ENCODE measurements around the gene EHMT1. TPM values are rescaled to one million over a fixed set of nuclear protein-coding genes. Genes with fewer than 3 reads are reported as not detected.

EHMT1 gene
- total and polyA plus RNA-seq, 2 donors (not counting 1 experiment from before 2014, with no cell fraction given): 101 to 394 TPM

GRCh38 chr9:137588311-137588710 lies 30.5 kb upstream of the EHMT1 start:
- ATAC-seq (ENCODE audit: low read depth): no peak
- no peak for TF ChIP-seq CTCF (IDR thresholded peaks at IDR 0.05)
- TF ChIP-seq EZH2 (IDR thresholded peaks at IDR 0.05; ENCODE audit: borderline replicate concordance, insufficient read depth, low read depth, low read length, poor library complexity, severe bottlenecking): no peak
- Histone ChIP-seq H3K4me3 (ENCODE audit: control extremely low read depth in 1 of 5, extremely low read depth in 1 of 5, insufficient read depth in 1 of 5, low read depth in 2 of 5, low read length in 4 of 5) (no peak overlapping the region), H3K4me2 (replicated peaks; ENCODE audit: low read depth, low read length, poor library complexity, severe bottlenecking) (no peak overlapping the region), H3K79me2 (ENCODE audit: control insufficient read depth, insufficient read depth, low read length) (peaks cover 13% of the 10 kb centered on the region), H3K9ac (ENCODE audit: low read length) (no peak overlapping the region), H3K27ac (ENCODE audit: low read length in 2 of 2) (no peak overlapping the region), H2AFZ (ENCODE audit: insufficient read depth, low read depth, low read length, poor library complexity, severe bottlenecking) (no peak overlapping the region), H3K36me3 (replicated peaks in 1 of 2; ENCODE audit: control extremely low read depth in 1 of 2, control insufficient read depth in 1 of 2, extremely low read depth in 1 of 2, insufficient read depth in 2 of 2, low read length in 1 of 2) (peaks cover 0 to 36% of the 10 kb centered on the region in 2 experiments), H3K9me3 (ENCODE audit: control extremely low read depth in 1 of 3, control insufficient read depth in 2 of 3, insufficient read depth in 1 of 3, low read length in 2 of 3) (no peaks in the 10 kb centered on the region), H3K4me1 (ENCODE audit: control insufficient read depth in 2 of 2, insufficient read depth in 2 of 2, low read length in 2 of 2) (peaks cover 9 to 15% of the 10 kb centered on the region in 2 donors), H3K27me3 (replicated peaks in 1 of 4; ENCODE audit: control extremely low read depth in 1 of 4, control insufficient read depth in 3 of 4, insufficient read depth in 4 of 4, low read length in 3 of 4) (no peaks in the 10 kb centered on the region), H4K20me1 (ENCODE audit: control insufficient read depth, insufficient read depth, low read length, poor library complexity, severe bottlenecking) (peaks cover 5% of the 10 kb centered on the region)
- DNase-seq: no peak
- Mint-ChIP-seq H3K27ac (peak overlapping the region; percentile 20), H3K9me3 (ENCODE audit: insufficient read depth) (no peaks in the 10 kb centered on the region), H3K4me3 (peak overlapping the region; percentile 85), H3K4me1 (peaks cover 12% of the 10 kb centered on the region), H3K27me3 (no peaks in the 10 kb centered on the region)
- POLR2A ChIA-PET: interaction anchor here (0.6 kb wide), 1 partner anchor 66 kb away, joined by 3 read pairs; no protein-coding TSS in a partner anchor
- CTCF ChIA-PET: interaction anchor here (0.5 to 2.0 kb wide), 5 partner anchors 9 to 85 kb away, joined by 3 to 13 read pairs (median 5); partner anchors contain the start of gene DPH7
- over 99% methylated on average over 6 of the region's 13 CpGs for WGBS (ENCODE audit: insufficient coverage)
- intact Hi-C loops (cut with micrococcal nuclease): no loop called here

GRCh38 chr9:137588891-137589290 lies 29.9 kb upstream of the EHMT1 start:
- Histone ChIP-seq H4K20me1 (ENCODE audit: control insufficient read depth, insufficient read depth, low read length, poor library complexity, severe bottlenecking) (peaks cover 5% of the 10 kb centered on the region), H3K79me2 (ENCODE audit: control insufficient read depth, insufficient read depth, low read length) (peaks cover 13% of the 10 kb centered on the region), H3K4me2 (replicated peaks; ENCODE audit: low read depth, low read length, poor library complexity, severe bottlenecking) (peak overlapping the region; percentile 93), H3K27ac (ENCODE audit: low read length in 2 of 2) (no peak overlapping the region), H3K9me3 (ENCODE audit: control extremely low read depth in 1 of 3, control insufficient read depth in 2 of 3, insufficient read depth in 1 of 3, low read length in 2 of 3) (no peaks in the 10 kb centered on the region), H3K36me3 (replicated peaks in 1 of 2; ENCODE audit: control extremely low read depth in 1 of 2, control insufficient read depth in 1 of 2, extremely low read depth in 1 of 2, insufficient read depth in 2 of 2, low read length in 1 of 2) (peaks cover 0 to 31% of the 10 kb centered on the region in 2 experiments), H3K9ac (ENCODE audit: low read length) (no peak overlapping the region), H3K4me3 (ENCODE audit: control extremely low read depth in 1 of 5, extremely low read depth in 1 of 5, insufficient read depth in 1 of 5, low read depth in 2 of 5, low read length in 4 of 5) (no peak overlapping the region), H3K27me3 (replicated peaks in 1 of 4; ENCODE audit: control extremely low read depth in 1 of 4, control insufficient read depth in 3 of 4, insufficient read depth in 4 of 4, low read length in 3 of 4) (no peaks in the 10 kb centered on the region), H2AFZ (ENCODE audit: insufficient read depth, low read depth, low read length, poor library complexity, severe bottlenecking) (no peak overlapping the region), H3K4me1 (ENCODE audit: control insufficient read depth in 2 of 2, insufficient read depth in 2 of 2, low read length in 2 of 2) (peaks cover 9 to 15% of the 10 kb centered on the region in 2 donors)
- POLR2A ChIA-PET: no interaction called here
- Mint-ChIP-seq H3K4me3 (peak overlapping the region; percentile 85), H3K9me3 (ENCODE audit: insufficient read depth) (no peaks in the 10 kb centered on the region), H3K4me1 (peaks cover 12% of the 10 kb centered on the region), H3K27ac (no peak overlapping the region), H3K27me3 (no peaks in the 10 kb centered on the region)
- no peak for ATAC-seq (ENCODE audit: low read depth)
- intact Hi-C loops (cut with micrococcal nuclease): no loop called here
- CTCF ChIA-PET: interaction anchor here (2.0 kb wide), 2 partner anchors 10 to 84 kb away, joined by 6 to 13 read pairs; partner anchors contain the start of gene DPH7
- TF ChIP-seq CTCF (IDR thresholded peaks at IDR 0.05): no peak
- no peak for TF ChIP-seq EZH2 (IDR thresholded peaks at IDR 0.05; ENCODE audit: borderline replicate concordance, insufficient read depth, low read depth, low read length, poor library complexity, severe bottlenecking)
- no peak for DNase-seq
- WGBS (ENCODE audit: insufficient coverage): 95% methylated on average over 4 of the region's 6 CpGs
